ENCODE results near the gene NOTCH1.

- no peak for TF ChIP-seq CTCF (IDR thresholded peaks at IDR 0.05; ENCODE audit: insufficient read depth, low read depth, low read length)
- TF ChIP-seq EZH2 (IDR thresholded peaks at IDR 0.05; ENCODE audit: insufficient read depth, low read length), result no peak
Measured at GRCh38 chr9:136538599-136539426, 7.0 kb downstream of the NOTCH1 start.
